ENCODE results near the gene COL15A1.

The COL15A1 gene

GRCh38 chr9:98958271-98958984 is 14.7 kb downstream of the COL15A1 start:
- no peak for TF ChIP-seq CTCF (IDR thresholded peaks at IDR 0.05; ENCODE audit: borderline replicate concordance, control extremely low read depth, extremely low read depth, insufficient read depth, missing control alignments)
- in situ Hi-C loops (cut with MboI; ENCODE audit: low sequenced_read_pairs, unreplicated experiment), result no loop called here
- DNase-seq (ENCODE audit: low spot score), result no peak

GRCh38 chr9:98960409-98960808 is 16.7 kb downstream of the COL15A1 start:
- in situ Hi-C loops (cut with MboI; ENCODE audit: low sequenced_read_pairs, unreplicated experiment), result no loop called here
- no peak for DNase-seq (ENCODE audit: low spot score)
- no peak for TF ChIP-seq CTCF (IDR thresholded peaks at IDR 0.05; ENCODE audit: borderline replicate concordance, control extremely low read depth, extremely low read depth, insufficient read depth, missing control alignments)

GRCh38 chr9:98961513-98962180 is 17.9 kb downstream of the COL15A1 start:
- no peak for TF ChIP-seq CTCF (IDR thresholded peaks at IDR 0.05; ENCODE audit: borderline replicate concordance, control extremely low read depth, extremely low read depth, insufficient read depth, missing control alignments)
- DNase-seq (ENCODE audit: low spot score), result no peak
- in situ Hi-C loops (cut with MboI; ENCODE audit: low sequenced_read_pairs, unreplicated experiment), result no loop called here

GRCh38 chr9:98962181-98962560 is 18.5 kb downstream of the COL15A1 start:
- in situ Hi-C loops (cut with MboI; ENCODE audit: low sequenced_read_pairs, unreplicated experiment), result no loop called here
- no peak for DNase-seq (ENCODE audit: low spot score)

GRCh38 chr9:98962861-98963260 is 19.2 kb downstream of the COL15A1 start:
- DNase-seq (ENCODE audit: low spot score), result no peak
- in situ Hi-C loops (cut with MboI; ENCODE audit: low sequenced_read_pairs, unreplicated experiment), result no loop called here
- no peak for TF ChIP-seq CTCF (IDR thresholded peaks at IDR 0.05; ENCODE audit: borderline replicate concordance, control extremely low read depth, extremely low read depth, insufficient read depth, missing control alignments)

More at GRCh38 chr9:98962181-98962560, 18.5 kb downstream of the COL15A1 start:
- TF ChIP-seq CTCF (IDR thresholded peaks at IDR 0.05; ENCODE audit: borderline replicate concordance, control extremely low read depth, extremely low read depth, insufficient read depth, missing control alignments), result no peak

- TF ChIP-seq CTCF (IDR thresholded peaks at IDR 0.05; ENCODE audit: borderline replicate concordance, control extremely low read depth, extremely low read depth, insufficient read depth, missing control alignments), result no peak
- in situ Hi-C loops (cut with MboI; ENCODE audit: low sequenced_read_pairs, unreplicated experiment), result no loop called here
- DNase-seq (ENCODE audit: low spot score), result no peak
These were observed 20.5 kb downstream of the COL15A1 start for GRCh38 chr9:98964201-98964600.

Measured in GM13976 (cell line).